H9 (cell line): ENCODE data around the gene PPP2R3B. TPM values are rescaled to one million over a fixed set of nuclear protein-coding genes. Genes with fewer than 3 reads are reported as not detected.
A peak's percentile ranks its signal among the peaks of the same experiment; 100 is the strongest.

Experiments used
- DNase-seq: peaks from one replicate; pipeline ENCODE4 v3.0.0-alpha.2; 2017
- H2AFZ ChIP-seq: one replicate; pipeline ENCODE4 v1.6.1; 2013; ENCODE audit warnings: mild to moderate bottlenecking, low read length, control low read depth, moderate library complexity
- H2AK5ac ChIP-seq: 2 replicates; pipeline ENCODE4 v1.6.1; 2013; ENCODE audit warnings: low read length, control low read depth, mixed read lengths; ENCODE audit not compliant: insufficient read length
- H2BK120ac ChIP-seq: one replicate; pipeline ENCODE4 v1.6.1; 2013; ENCODE audit warnings: low read depth, mild to moderate bottlenecking, low read length, control low read depth, inconsistent platforms; ENCODE audit not compliant: poor library complexity, severe bottlenecking
- H2BK12ac ChIP-seq: 2 replicates; pipeline ENCODE4 v1.6.1; 2013; ENCODE audit warnings: low read length, control low read depth, mixed read lengths, low read depth; ENCODE audit not compliant: insufficient read length
- H2BK15ac ChIP-seq: 2 replicates; pipeline ENCODE4 v1.6.1; 2013; ENCODE audit warnings: low read depth, low read length, control low read depth
- H2BK20ac ChIP-seq: one replicate; pipeline ENCODE4 v1.6.1; 2013; ENCODE audit warnings: low read depth, mild to moderate bottlenecking, low read length, control low read depth, inconsistent platforms; ENCODE audit not compliant: poor library complexity, severe bottlenecking
- H2BK5ac ChIP-seq: 2 replicates; pipeline ENCODE4 v1.6.1; 2013; ENCODE audit warnings: low read length, control low read depth, mixed read lengths; ENCODE audit not compliant: insufficient read length
- H3K14ac ChIP-seq: 2 replicates; pipeline ENCODE4 v1.6.1; 2013; ENCODE audit warnings: low read length, control low read depth; ENCODE audit not compliant: insufficient read depth
- H3K18ac ChIP-seq: 2 replicates; pipeline ENCODE4 v1.6.1; 2013; ENCODE audit warnings: low read depth, mild to moderate bottlenecking, mixed read lengths, low read length, control low read depth; ENCODE audit not compliant: insufficient read length
- H3K23ac ChIP-seq: 2 replicates; pipeline ENCODE4 v1.6.1; 2013; ENCODE audit warnings: low read length, control low read depth, mixed read lengths, low read depth; ENCODE audit not compliant: insufficient read length
- H3K23me2 ChIP-seq: 2 replicates; pipeline ENCODE4 v1.6.1; 2013; ENCODE audit warnings: low read depth, mild to moderate bottlenecking, mixed read lengths, low read length, control low read depth; ENCODE audit not compliant: insufficient read length, poor library complexity, severe bottlenecking
- H3K27ac ChIP-seq: 2 replicates; pipeline ENCODE4 v1.5.1; 2013; ENCODE audit warnings: low read length, control low read depth, mixed read lengths, low read depth; ENCODE audit not compliant: insufficient read length
- H3K27me3 ChIP-seq: 2 replicates; pipeline ENCODE4 v1.6.1; 2013; ENCODE audit warnings: low read length, control low read depth, inconsistent platforms; ENCODE audit not compliant: insufficient read depth
- H3K4ac ChIP-seq: 2 replicates; pipeline ENCODE4 v1.6.1; 2013; ENCODE audit warnings: low read depth, mild to moderate bottlenecking, control low read depth, inconsistent platforms, low read length, moderate library complexity
- H3K4me1 ChIP-seq: 2 replicates; pipeline ENCODE4 v1.6.1; 2013; ENCODE audit warnings: low read length, control low read depth, inconsistent platforms; ENCODE audit not compliant: insufficient read depth
- H3K4me2 ChIP-seq: 2 replicates; pipeline ENCODE4 v1.6.1; 2013; ENCODE audit warnings: low read length, control low read depth, mixed read lengths; ENCODE audit not compliant: insufficient read length, insufficient read depth
- H3K56ac ChIP-seq: 2 replicates; pipeline ENCODE4 v1.6.1; 2013; ENCODE audit warnings: low read depth, mild to moderate bottlenecking, mixed read lengths, low read length, control low read depth; ENCODE audit not compliant: insufficient read length
- H3K79me1 ChIP-seq: 2 replicates; pipeline ENCODE4 v1.6.1; 2013; ENCODE audit warnings: low read depth, mild to moderate bottlenecking, moderate library complexity, low read length, control low read depth, inconsistent platforms; ENCODE audit not compliant: insufficient read depth, poor library complexity, severe bottlenecking
- H3K79me2 ChIP-seq: 2 replicates; pipeline ENCODE4 v1.6.1; 2013; ENCODE audit warnings: low read length, control low read depth, inconsistent platforms; ENCODE audit not compliant: insufficient read depth
- H3K9ac ChIP-seq: 2 replicates; pipeline ENCODE4 v1.6.1; 2013; ENCODE audit warnings: low read length, control low read depth, mixed read lengths; ENCODE audit not compliant: insufficient read length; ENCODE audit errors: extremely low read depth
- H3K9me3 ChIP-seq: one replicate; pipeline ENCODE4 v1.6.1; 2013; ENCODE audit warnings: low read depth, low read length, inconsistent platforms; ENCODE audit not compliant: control insufficient read depth
- H3T11ph ChIP-seq: one replicate; pipeline ENCODE4 v1.6.1; 2013; ENCODE audit warnings: mild to moderate bottlenecking, low read length, control low read depth, inconsistent platforms
- H4K20me1 ChIP-seq: one replicate; pipeline ENCODE4 v1.6.1; 2013; ENCODE audit not compliant: control insufficient read depth, insufficient read length, insufficient read depth
- H4K5ac ChIP-seq: 2 replicates; pipeline ENCODE4 v1.6.1; 2013; ENCODE audit warnings: low read depth, mild to moderate bottlenecking, mixed read lengths, low read length, control low read depth; ENCODE audit not compliant: insufficient read length
- H4K8ac ChIP-seq: replicated peaks from 2 replicates; pipeline ENCODE4 v1.6.1; 2013; ENCODE audit warnings: low read length, control low read depth, mixed read lengths, low read depth; ENCODE audit not compliant: insufficient read length
- H4K91ac ChIP-seq: 2 replicates; pipeline ENCODE4 v1.6.1; 2013; ENCODE audit warnings: low read depth, mild to moderate bottlenecking, moderate library complexity, mixed read lengths, low read length, control low read depth; ENCODE audit not compliant: insufficient read length
- H3K27ac Mint-ChIP-seq, 3 experiments: 2 replicates in 2 of 3; 3 replicates in 1 of 3; pipeline ENCODE4 v1.8.0; 2020 to 2021; ENCODE audit warnings: mixed read lengths in 3 of 3, mild to moderate bottlenecking in 1 of 3, moderate library complexity in 1 of 3
- H3K27me3 Mint-ChIP-seq: 2 replicates; pipeline ENCODE4 v1.8.0; 2021; ENCODE audit warnings: low read depth, mild to moderate bottlenecking, moderate library complexity, mixed read lengths
- H3K36me3 Mint-ChIP-seq, 3 experiments: 2 replicates in 2 of 3; 3 replicates in 1 of 3; pipeline ENCODE4 v1.8.0; 2020 to 2021; ENCODE audit warnings: low read depth in 3 of 3, mixed read lengths in 3 of 3; ENCODE audit not compliant: insufficient read depth in 1 of 3
- H3K4me1 Mint-ChIP-seq, 2 experiments: 2 replicates each; pipeline ENCODE4 v1.8.0; 2020; ENCODE audit warnings: mixed read lengths in 2 of 2
- H3K4me3 Mint-ChIP-seq, 2 experiments: 2 replicates in 1 of 2; 3 replicates in 1 of 2; pipeline ENCODE4 v1.8.0; 2020 to 2021; ENCODE audit warnings: mild to moderate bottlenecking in 2 of 2, mixed read lengths in 2 of 2, moderate library complexity in 1 of 2
- H3K9me3 Mint-ChIP-seq, 2 experiments: 2 replicates in 1 of 2; 3 replicates in 1 of 2; pipeline ENCODE4 v1.8.0; 2020; ENCODE audit warnings: mild to moderate bottlenecking in 2 of 2, mixed read lengths in 2 of 2, moderate library complexity in 1 of 2
- WGBS: extraction: QIAGEN DNeasy Blood & Tissue Kit; methylation state at CpG from one replicate; pipeline ENCODE4 v1.1.7; 2013; ENCODE audit warnings: missing lambda C conversion rate, low lambda C conversion rate, mixed read lengths; ENCODE audit not compliant: insufficient read length; ENCODE audit errors: extremely low coverage; 5-methylcytosine and 5-hydroxymethylcytosine counted together
- total RNA-seq: library from RNA; stranded (reverse); gene quantifications from 2 replicates; pipeline ENCODE4 v1.2.1, GENCODE V29; 2021
- TF ChIP-seq, protein P1 (sequence below): fragments of 200-600 bp; sonication (generic); conservative IDR thresholded peaks from 3 replicates; pipeline ENCODE4 v1.8.0; 2021; ENCODE audit warnings: antibody characterized with exemption, mild to moderate bottlenecking

The PPP2R3B gene
- total RNA-seq, 1 experiment from 2014 or later: 72.1 TPM

DNA sequence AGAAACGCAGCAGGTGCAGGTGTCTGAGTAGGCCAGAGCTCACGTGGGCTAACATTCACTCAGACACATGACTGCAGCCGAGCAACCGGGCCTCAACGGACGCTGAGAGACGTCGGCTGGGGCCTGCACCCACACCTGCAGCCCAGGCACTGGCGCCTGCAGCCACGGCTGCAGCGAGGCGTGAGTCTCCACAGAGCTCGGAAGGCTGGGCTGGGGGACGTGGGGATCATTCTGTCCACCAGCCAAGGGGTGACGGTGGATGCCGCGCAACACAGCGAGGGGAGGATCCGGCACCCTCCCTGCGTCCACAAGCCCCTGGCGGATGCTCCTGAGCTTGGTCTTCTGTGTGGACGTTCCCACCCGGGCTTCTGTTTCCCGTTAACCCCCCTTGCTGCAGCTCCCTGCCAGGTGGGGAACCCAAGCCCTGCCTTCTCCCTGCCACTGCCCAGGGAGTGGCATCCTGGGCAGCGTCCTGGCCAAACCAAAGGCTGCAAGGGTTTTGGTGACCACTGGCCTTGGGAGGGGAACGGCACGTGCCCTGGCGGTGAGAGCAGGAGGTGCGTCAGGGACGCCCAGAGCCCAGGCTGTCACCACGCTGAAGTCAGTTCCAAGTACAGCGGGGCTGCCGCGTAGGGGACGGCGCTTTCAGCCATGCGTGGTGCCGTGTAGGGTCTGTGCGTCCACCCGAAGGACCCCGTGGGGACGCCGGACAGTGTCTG, 16.3 kb downstream of the PPP2R3B start:
- Histone ChIP-seq H3K27me3 (peaks cover 8% of the 10 kb centered on the region; the same call in 1 of the 2 replicates), H3K9ac (no peak overlapping the region), H2BK120ac (no peak overlapping the region), H2AK5ac (no peak overlapping the region), H3K4me2 (no peak overlapping the region), H3K9me3 (no peaks in the 10 kb centered on the region), H3K27ac (no peak overlapping the region), H4K20me1 (peaks cover 2% of the 10 kb centered on the region), H3K18ac (no peak overlapping the region), H2BK5ac (no peak overlapping the region), H4K8ac (no peak overlapping the region), H3K79me2 (peaks cover 7% of the 10 kb centered on the region; the same call in 1 of the 2 replicates), H3K4me1 (peaks cover 3% of the 10 kb centered on the region; the same call in 1 of the 2 replicates), H3K23me2 (peaks cover 14% of the 10 kb centered on the region), H2BK12ac (no peak overlapping the region), H3K14ac (no peak overlapping the region), H3T11ph (no peak overlapping the region), H3K23ac (no peak overlapping the region), H3K56ac (no peak overlapping the region), H2BK15ac (no peak overlapping the region), H2BK20ac (no peak overlapping the region), H4K5ac (no peak overlapping the region), H3K4ac (no peak overlapping the region), H3K79me1 (peaks cover 7% of the 10 kb centered on the region), H2AFZ (no peak overlapping the region), H4K91ac (no peak overlapping the region)
- Mint-ChIP-seq H3K4me3 (no peak overlapping the region), H3K4me1 (peaks cover 29 to 41% of the 10 kb centered on the region in 2 experiments), H3K36me3 (peaks cover 3 to 13% (median 3%) of the 10 kb centered on the region in 3 experiments; a peak in 3 of 7 replicates), H3K27ac (peak overlapping the region in 1 of 3 experiments; percentile 89; a peak in 2 of 7 replicates), H3K9me3 (no peaks in the 10 kb centered on the region), H3K27me3 (peaks cover 35% of the 10 kb centered on the region)
- TF ChIP-seq, protein P1, sequence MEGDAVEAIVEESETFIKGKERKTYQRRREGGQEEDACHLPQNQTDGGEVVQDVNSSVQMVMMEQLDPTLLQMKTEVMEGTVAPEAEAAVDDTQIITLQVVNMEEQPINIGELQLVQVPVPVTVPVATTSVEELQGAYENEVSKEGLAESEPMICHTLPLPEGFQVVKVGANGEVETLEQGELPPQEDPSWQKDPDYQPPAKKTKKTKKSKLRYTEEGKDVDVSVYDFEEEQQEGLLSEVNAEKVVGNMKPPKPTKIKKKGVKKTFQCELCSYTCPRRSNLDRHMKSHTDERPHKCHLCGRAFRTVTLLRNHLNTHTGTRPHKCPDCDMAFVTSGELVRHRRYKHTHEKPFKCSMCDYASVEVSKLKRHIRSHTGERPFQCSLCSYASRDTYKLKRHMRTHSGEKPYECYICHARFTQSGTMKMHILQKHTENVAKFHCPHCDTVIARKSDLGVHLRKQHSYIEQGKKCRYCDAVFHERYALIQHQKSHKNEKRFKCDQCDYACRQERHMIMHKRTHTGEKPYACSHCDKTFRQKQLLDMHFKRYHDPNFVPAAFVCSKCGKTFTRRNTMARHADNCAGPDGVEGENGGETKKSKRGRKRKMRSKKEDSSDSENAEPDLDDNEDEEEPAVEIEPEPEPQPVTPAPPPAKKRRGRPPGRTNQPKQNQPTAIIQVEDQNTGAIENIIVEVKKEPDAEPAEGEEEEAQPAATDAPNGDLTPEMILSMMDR: no peak
- DNase-seq: no peak
- WGBS: no CpG with 5 or more reads among the region's 43 CpGs
